H1 (cell line): Measurements from ENCODE around the gene LPIN2. TPM values are rescaled to one million over a fixed set of nuclear protein-coding genes. Genes with fewer than 3 reads are reported as not detected.

Source experiments
- EP300 ChIP-seq, 2 experiments: IDR thresholded peaks; 1 replicate in 1 of 2; 2 replicates in 1 of 2; pipeline ENCODE4 v1.6.1; 2011 to 2012; ENCODE audit warnings: low read depth in 2 of 2, low read length in 2 of 2, mild to moderate bottlenecking in 2 of 2, borderline replicate concordance in 1 of 2, inconsistent platforms in 1 of 2, moderate library complexity in 1 of 2
- SIN3A ChIP-seq, 2 experiments: IDR thresholded peaks in 1 of 2; conservative IDR thresholded peaks in 1 of 2; 2 replicates each; pipeline ENCODE4 v1.6.1; 2011 to 2012; ENCODE audit warnings: low read length in 2 of 2, improper control_type of control experiment in 1 of 2, low read depth in 1 of 2, mild to moderate bottlenecking in 1 of 2
- polyA plus RNA-seq, 7 experiments: library from polyadenylated mRNA; depleted of rRNA in 3 of 7; stranded (reverse) in 5 of 7; unstranded in 2 of 7; fragments of >200 nt in 5 of 7; fragments of 200-250 nt in 2 of 7; gene quantifications; 1 replicate in 5 of 7; 2 replicates in 1 of 7; 4 replicates in 1 of 7; pipeline versions ENCODE4 v1.2.1 to v1.2.3, GENCODE V29; 2011 to 2013; ENCODE audit warnings: missing spikeins in 2 of 7, mixed read lengths in 2 of 7
- total RNA-seq: library from RNA; stranded (reverse); fragmentation: NEBNext Ultra II Directional; extraction: Animal tissue kit (Norgen Biotek cat#: 25700); gene quantifications from 2 replicates; pipeline ENCODE4 v1.2.1, GENCODE V29; 2021

The LPIN2 gene
- total and polyA plus RNA-seq, 2 of the 8 experiments (the other 6 are each of a cell fraction or from before 2014, with no cell fraction given) = 7.4 to 14.2 TPM

DNA sequence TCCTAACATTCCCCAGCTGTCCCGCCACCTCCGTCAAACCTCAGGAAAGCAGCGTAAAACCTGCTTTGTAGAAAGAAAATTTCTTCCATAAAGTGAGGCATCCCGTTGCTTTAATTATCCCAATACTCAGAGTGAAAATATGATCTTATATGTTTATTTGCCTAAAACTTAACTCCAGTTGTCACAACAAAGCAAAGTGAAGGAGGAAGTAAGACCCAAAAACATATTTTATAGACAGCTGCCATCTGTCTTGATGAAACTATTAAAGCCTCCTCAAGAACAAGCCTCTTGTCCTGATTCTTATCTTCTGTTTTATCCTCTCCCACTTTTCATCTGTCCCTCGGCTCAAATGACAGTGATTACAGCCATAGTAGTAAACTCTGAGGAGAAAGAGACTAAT is 28.9 kb upstream of the LPIN2 start (continued):
- no peak for TF ChIP-seq EP300 (IDR thresholded peaks at IDR 0.05; ENCODE audit: borderline replicate concordance in 1 of 2, low read depth in 2 of 2, low read length in 2 of 2)
- TF ChIP-seq SIN3A (conservative IDR thresholded peaks at IDR 0.05 in 1 of 2, IDR thresholded peaks at IDR 0.05 in 1 of 2; ENCODE audit: low read depth in 1 of 2, low read length in 2 of 2) = no peak
